ENCODE results near the gene HIBCH. TPM values are rescaled to one million over a fixed set of nuclear protein-coding genes. Genes with fewer than 3 reads are reported as not detected.

HIBCH gene
- total and polyA plus RNA-seq, 2 of the 13 experiments (the other 11 are each of a cell fraction or from before 2014, with no cell fraction given), result 18.8 to 49.5 TPM

DNA sequence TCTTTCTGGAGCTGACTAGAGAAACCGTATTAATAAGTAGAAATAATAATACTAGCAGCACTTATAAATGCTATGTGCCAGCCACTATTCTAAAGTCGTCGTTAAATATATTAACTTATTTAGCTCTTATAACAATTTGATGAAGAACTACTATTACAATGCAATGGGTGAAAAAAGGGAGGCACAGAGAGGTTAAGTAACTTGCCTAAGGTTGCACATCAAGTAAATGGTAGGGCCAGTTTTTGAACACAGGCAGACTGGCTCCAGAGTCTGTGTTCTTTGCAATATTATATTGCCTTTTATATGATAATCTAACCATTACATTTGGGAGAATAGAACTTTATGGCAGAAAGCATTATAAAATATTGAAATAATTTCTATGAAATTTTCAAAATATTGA is 41.3 kb upstream of the HIBCH start:
- no peak for ATAC-seq
- Histone ChIP-seq H3K27ac (ENCODE audit: extremely low read length, insufficient read depth, low read length) (no peak overlapping the region), H3K4me1 (ENCODE audit: insufficient read depth, low read length) (peaks cover 38% of the 10 kb centered on the region), H3K9me3 (ENCODE audit: low read length) (no peaks in the 10 kb centered on the region), H3K36me3 (replicated peaks in 1 of 2; ENCODE audit: control insufficient read depth in 1 of 2, insufficient read depth in 2 of 2, low read length in 2 of 2) (no peaks in the 10 kb centered on the region; a peak in 1 of 5 replicates), H3K27me3 (ENCODE audit: control insufficient read depth in 1 of 2, insufficient read depth in 2 of 2, low read length in 2 of 2) (no peaks in the 10 kb centered on the region), H3K4me2 (ENCODE audit: low read depth, low read length) (no peak overlapping the region), H2AFZ (ENCODE audit: low read length) (no peak overlapping the region), H3K4me3 (replicated peaks in 1 of 3; ENCODE audit: insufficient read depth in 1 of 3, low read depth in 2 of 3, low read length in 3 of 3) (no peak overlapping the region), H4K20me1 (ENCODE audit: insufficient read depth, low read length) (no peaks in the 10 kb centered on the region), H3K79me2 (ENCODE audit: insufficient read depth, low read length) (no peaks in the 10 kb centered on the region), H3K9ac (ENCODE audit: insufficient read depth, low read depth, low read length) (no peak overlapping the region)
- intact Hi-C loops (cut with micrococcal nuclease; ENCODE audit: unreplicated experiment) (no loop called here), in situ Hi-C loops (cut with HindIII; ENCODE audit: extremely low pct_ligation_motif_present, low pct_unique_long_range_greater_than_20kb) (no loop called here)
- no peak for DNase-seq (ENCODE audit: low spot score)
- ChIA-PET POLR2A (interaction anchor here (0.7 kb wide), 1 partner anchor 278 kb away, joined by 3 read pairs; no protein-coding TSS in a partner anchor), CTCF (ENCODE audit: low intra/inter-chr PET ratio, low total read pairs) (no interaction called here)
- no TSS peak for BruUV-seq (replicated peaks)
- WGBS (ENCODE audit: low lambda C conversion rate), result 89% methylated on average over 3 of the region's 3 CpGs
- no peak for FAIRE-seq
- TF ChIP-seq ZNF850 (CRISPR knock-in tag; conservative IDR thresholded peaks at IDR 0.05) (no peak), TAF1 (CRISPR knock-in tag; IDR thresholded peaks at IDR 0.05) (no peak), ARNTL (CRISPR knock-in tag; IDR thresholded peaks at IDR 0.05) (no peak), ZNF776 (CRISPR knock-in tag; IDR thresholded peaks at IDR 0.05) (no peak), PPARG (CRISPR knock-in tag; conservative IDR thresholded peaks at IDR 0.05) (no peak), ZNF484 (CRISPR knock-in tag; IDR thresholded peaks at IDR 0.05; ENCODE audit: borderline replicate concordance, low read depth) (no peak), FOSL1 (CRISPR knock-in tag; IDR thresholded peaks at IDR 0.05; ENCODE audit: borderline replicate concordance) (no peak), PRPF4 (IDR thresholded peaks at IDR 0.05; ENCODE audit: low read depth, low read length, poor library complexity, severe bottlenecking) (no peak), ZNF713 (CRISPR knock-in tag; IDR thresholded peaks at IDR 0.05) (no peak), SRSF9 (IDR thresholded peaks at IDR 0.05; ENCODE audit: borderline replicate concordance, insufficient read depth, low read depth, low read length, poor library complexity, severe bottlenecking) (no peak), PLRG1 (conservative IDR thresholded peaks at IDR 0.05) (no peak)
- TF ChIP-seq, protein P1, sequence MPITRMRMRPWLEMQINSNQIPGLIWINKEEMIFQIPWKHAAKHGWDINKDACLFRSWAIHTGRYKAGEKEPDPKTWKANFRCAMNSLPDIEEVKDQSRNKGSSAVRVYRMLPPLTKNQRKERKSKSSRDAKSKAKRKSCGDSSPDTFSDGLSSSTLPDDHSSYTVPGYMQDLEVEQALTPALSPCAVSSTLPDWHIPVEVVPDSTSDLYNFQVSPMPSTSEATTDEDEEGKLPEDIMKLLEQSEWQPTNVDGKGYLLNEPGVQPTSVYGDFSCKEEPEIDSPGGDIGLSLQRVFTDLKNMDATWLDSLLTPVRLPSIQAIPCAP (CRISPR knock-in tag; IDR thresholded peaks at IDR 0.05; ENCODE audit: low read depth), result no peak
- TF ChIP-seq, protein P2, sequence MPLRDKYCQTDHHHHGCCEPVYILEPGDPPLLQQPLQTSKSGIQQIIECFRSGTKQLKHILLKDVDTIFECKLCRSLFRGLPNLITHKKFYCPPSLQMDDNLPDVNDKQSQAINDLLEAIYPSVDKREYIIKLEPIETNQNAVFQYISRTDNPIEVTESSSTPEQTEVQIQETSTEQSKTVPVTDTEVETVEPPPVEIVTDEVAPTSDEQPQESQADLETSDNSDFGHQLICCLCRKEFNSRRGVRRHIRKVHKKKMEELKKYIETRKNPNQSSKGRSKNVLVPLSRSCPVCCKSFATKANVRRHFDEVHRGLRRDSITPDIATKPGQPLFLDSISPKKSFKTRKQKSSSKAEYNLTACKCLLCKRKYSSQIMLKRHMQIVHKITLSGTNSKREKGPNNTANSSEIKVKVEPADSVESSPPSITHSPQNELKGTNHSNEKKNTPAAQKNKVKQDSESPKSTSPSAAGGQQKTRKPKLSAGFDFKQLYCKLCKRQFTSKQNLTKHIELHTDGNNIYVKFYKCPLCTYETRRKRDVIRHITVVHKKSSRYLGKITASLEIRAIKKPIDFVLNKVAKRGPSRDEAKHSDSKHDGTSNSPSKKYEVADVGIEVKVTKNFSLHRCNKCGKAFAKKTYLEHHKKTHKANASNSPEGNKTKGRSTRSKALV (CRISPR knock-in tag; IDR thresholded peaks at IDR 0.05), result no peak
- TF ChIP-seq, protein P3, sequence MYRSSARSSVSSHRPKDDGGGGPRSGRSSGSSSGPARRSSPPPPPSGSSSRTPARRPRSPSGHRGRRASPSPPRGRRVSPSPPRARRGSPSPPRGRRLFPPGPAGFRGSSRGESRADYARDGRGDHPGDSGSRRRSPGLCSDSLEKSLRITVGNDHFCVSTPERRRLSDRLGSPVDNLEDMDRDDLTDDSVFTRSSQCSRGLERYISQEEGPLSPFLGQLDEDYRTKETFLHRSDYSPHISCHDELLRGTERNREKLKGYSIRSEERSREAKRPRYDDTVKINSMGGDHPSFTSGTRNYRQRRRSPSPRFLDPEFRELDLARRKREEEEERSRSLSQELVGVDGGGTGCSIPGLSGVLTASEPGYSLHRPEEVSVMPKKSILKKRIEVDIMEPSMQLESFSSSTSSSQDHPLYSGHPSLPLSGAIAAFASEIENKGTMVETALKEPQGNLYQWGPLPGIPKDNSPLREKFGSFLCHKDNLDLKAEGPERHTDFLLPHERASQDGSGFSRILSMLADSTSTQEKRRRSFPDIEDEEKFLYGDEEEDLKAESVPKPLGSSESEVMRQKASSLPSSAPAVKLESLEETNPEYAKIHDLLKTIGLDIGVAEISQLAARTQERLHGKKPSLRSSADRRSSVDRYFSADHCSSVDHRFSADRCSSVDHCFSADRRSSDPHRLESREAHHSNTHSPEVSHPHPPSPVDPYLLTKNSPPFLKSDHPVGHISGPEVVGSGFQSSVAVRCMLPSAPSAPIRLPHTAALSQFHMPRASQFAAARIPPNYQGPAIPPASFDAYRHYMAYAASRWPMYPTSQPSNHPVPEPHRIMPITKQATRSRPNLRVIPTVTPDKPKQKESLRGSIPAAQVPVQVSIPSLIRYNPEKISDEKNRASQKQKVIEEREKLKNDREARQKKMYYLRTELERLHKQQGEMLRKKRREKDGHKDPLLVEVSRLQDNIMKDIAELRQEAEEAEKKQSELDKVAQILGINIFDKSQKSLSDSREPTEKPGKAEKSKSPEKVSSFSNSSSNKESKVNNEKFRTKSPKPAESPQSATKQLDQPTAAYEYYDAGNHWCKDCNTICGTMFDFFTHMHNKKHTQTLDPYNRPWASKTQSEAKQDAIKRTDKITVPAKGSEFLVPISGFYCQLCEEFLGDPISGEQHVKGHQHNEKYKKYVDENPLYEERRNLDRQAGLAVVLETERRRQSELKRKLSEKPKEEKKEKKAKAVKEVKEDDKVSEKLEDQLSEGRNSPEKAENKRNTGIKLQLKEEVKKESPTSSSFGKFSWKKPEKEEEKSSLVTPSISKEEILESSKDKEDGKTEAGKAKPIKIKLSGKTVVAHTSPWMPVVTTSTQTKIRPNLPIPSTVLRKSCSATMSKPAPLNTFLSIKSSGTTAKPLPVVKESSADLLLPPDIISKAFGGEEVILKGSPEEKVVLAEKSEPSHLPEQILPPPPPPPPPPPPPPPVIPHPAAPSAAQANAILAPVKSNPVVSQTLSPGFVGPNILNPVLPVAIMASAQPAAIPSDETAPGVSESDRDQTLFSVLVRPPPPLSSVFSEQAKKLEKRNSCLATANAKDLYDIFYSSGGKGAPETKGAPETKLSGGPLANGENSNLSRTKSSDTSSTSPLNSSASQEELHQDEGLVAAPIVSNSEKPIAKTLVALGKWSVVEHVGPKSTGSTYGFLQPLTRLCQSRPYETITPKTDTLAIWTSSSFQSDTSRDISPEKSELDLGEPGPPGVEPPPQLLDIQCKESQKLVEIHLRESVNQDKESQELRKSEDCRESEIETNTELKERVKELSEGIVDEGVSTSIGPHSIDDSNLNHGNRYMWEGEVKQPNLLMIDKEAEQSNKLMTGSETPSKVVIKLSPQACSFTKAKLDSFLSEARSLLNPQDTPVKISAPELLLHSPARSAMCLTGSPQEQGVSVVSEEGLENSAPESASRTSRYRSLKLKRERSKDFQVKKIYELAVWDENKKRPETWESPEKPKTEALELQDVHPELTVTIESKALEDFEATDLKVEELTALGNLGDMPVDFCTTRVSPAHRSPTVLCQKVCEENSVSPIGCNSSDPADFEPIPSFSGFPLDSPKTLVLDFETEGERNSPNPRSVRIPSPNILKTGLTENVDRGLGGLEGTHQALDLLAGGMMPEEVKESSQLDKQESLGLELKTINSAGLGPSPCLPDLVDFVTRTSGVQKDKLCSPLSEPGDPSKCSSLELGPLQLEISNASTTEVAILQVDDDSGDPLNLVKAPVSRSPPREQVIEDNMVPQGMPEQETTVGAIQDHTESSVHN (CRISPR knock-in tag; IDR thresholded peaks at IDR 0.05), result no peak
